Activated B cell treated with CpG ODN at 0.5 μM for 24 hours (primary cell): ENCODE data around the gene SLC14A1. TPM values are rescaled to one million over a fixed set of nuclear protein-coding genes. Genes with fewer than 3 reads are reported as not detected.
"Not testable (repeated sequence)": the region's sequence is repeated elsewhere in the genome, so short reads cannot be mapped to it uniquely, and the experiment has no call there.

Experiments
- ATAC-seq: fragments of 200-7000 bp; cut with Tn5 transposase; one replicate; pipeline ENCODE4 v1.10.0; 2021; ENCODE audit warnings: low read depth, mild to moderate bottlenecking, moderate library complexity
- CTCF ChIA-PET: fragments of 350-600 bp; sonication (Branson Sonifier 250); formaldehyde crosslinking; loops from one replicate; lab custom pipeline; 2021; ENCODE audit warnings: antibody characterized with exemption; lab: Charles Lee
- POLR2A ChIA-PET: fragments of 350-600 bp; sonication (Branson Sonifier 250); formaldehyde crosslinking; loops from one replicate; lab custom pipeline; 2021; ENCODE audit warnings: antibody characterized with exemption; lab: Charles Lee
- DNase-seq: peaks from one replicate; pipeline ENCODE4 v3.0.0; 2022
- H3K27ac Mint-ChIP-seq: one replicate; pipeline ENCODE4 v1.8.0; 2020; ENCODE audit warnings: mixed read lengths
- H3K27me3 Mint-ChIP-seq: one replicate; pipeline ENCODE4 v1.8.0; 2021; ENCODE audit warnings: mixed read lengths
- H3K36me3 Mint-ChIP-seq: one replicate; pipeline ENCODE4 v1.8.0; 2021; ENCODE audit warnings: low read depth, mixed read lengths
- H3K4me1 Mint-ChIP-seq: one replicate; pipeline ENCODE4 v1.8.0; 2021; ENCODE audit warnings: mixed read lengths
- H3K4me3 Mint-ChIP-seq: one replicate; pipeline ENCODE4 v1.8.0; 2020; ENCODE audit warnings: mild to moderate bottlenecking, mixed read lengths
- H3K9me3 Mint-ChIP-seq: one replicate; pipeline ENCODE4 v1.8.0; 2020; ENCODE audit warnings: mixed read lengths
- CTCF ChIP-seq: fragments of 200-600 bp; IDR thresholded peaks from one replicate; pipeline ENCODE4 v1.8.0; 2022; ENCODE audit warnings: antibody characterized with exemption, mild to moderate bottlenecking
- intact Hi-C: fragments of 100-400 bp; cut with micrococcal nuclease; formaldehyde crosslinking; loops from one replicate; pipeline ENCODE4 v1.15.1; 2024
- total RNA-seq: library from RNA; stranded (reverse); gene quantifications from 2 replicates; pipeline ENCODE4 v1.2.3, GENCODE V29; 2022

Gene SLC14A1
- total RNA-seq, 1 donor from 2014 or later: 2.0 TPM

GRCh38 chr18:45751766-45752165, 27.8 kb downstream of the SLC14A1 start:
- no peak for DNase-seq
- no peak for TF ChIP-seq CTCF
- ChIA-PET CTCF (interaction anchor here (1.4 kb wide), 1 partner anchor 26 kb away, joined by 3 read pairs; no protein-coding TSS in a partner anchor), POLR2A (no interaction called here)
- Mint-ChIP-seq H3K4me3 (no peak overlapping the region), H3K4me1 (peaks cover 10% of the 10 kb centered on the region), H3K36me3 (no peaks in the 10 kb centered on the region), H3K27me3 (peaks cover 27% of the 10 kb centered on the region), H3K9me3 (no peaks in the 10 kb centered on the region), H3K27ac (no peak overlapping the region)
- intact Hi-C loops: no loop called here
- ATAC-seq: no peak

GRCh38 chr18:45752681-45753080, 28.7 kb downstream of the SLC14A1 start:
- DNase-seq (no peak), ATAC-seq (no peak)
- H3K9me3 Mint-ChIP-seq: no peaks in the 10 kb centered on the region
- ChIA-PET CTCF (interaction anchor here (1.3 kb wide), 1 partner anchor 30 kb away, joined by 3 read pairs; no protein-coding TSS in a partner anchor), POLR2A (no interaction called here)
- peaks cover 36% of the 10 kb centered on the region for H3K27me3 Mint-ChIP-seq
- H3K36me3 Mint-ChIP-seq: no peaks in the 10 kb centered on the region
- TF ChIP-seq CTCF: no peak
- peaks cover 10% of the 10 kb centered on the region for H3K4me1 Mint-ChIP-seq
- no peak overlapping the region for H3K4me3 Mint-ChIP-seq
- intact Hi-C loops: no loop called here
- no peak overlapping the region for H3K27ac Mint-ChIP-seq

- ChIA-PET CTCF (interaction anchor here (1.3 kb wide), 1 partner anchor 30 kb away, joined by 3 read pairs; no protein-coding TSS in a partner anchor), POLR2A (no interaction called here)
- Mint-ChIP-seq H3K36me3 (no peaks in the 10 kb centered on the region), H3K27ac (no peak overlapping the region), H3K9me3 (no peaks in the 10 kb centered on the region), H3K27me3 (peaks cover 40% of the 10 kb centered on the region), H3K4me3 (no peak overlapping the region), H3K4me1 (peaks cover 10% of the 10 kb centered on the region)
- no peak for TF ChIP-seq CTCF
- no peak for ATAC-seq
- no peak for DNase-seq
- intact Hi-C loops: no loop called here
These were observed 29.3 kb downstream of the SLC14A1 start for GRCh38 chr18:45753286-45753685.

- no peak for DNase-seq
- no peaks in the 10 kb centered on the region for H3K4me1 Mint-ChIP-seq
- peaks cover 47% of the 10 kb centered on the region for H3K27me3 Mint-ChIP-seq
- no peak overlapping the region for H3K4me3 Mint-ChIP-seq
- TF ChIP-seq CTCF: no peak
- intact Hi-C loops: no loop called here
- no peak for ATAC-seq
- POLR2A ChIA-PET: no interaction called here
- CTCF ChIA-PET: no interaction called here
- H3K36me3 Mint-ChIP-seq: no peaks in the 10 kb centered on the region
- H3K9me3 Mint-ChIP-seq: no peaks in the 10 kb centered on the region
- H3K27ac Mint-ChIP-seq: no peak overlapping the region
These were observed 32.0 kb downstream of the SLC14A1 start for GRCh38 chr18:45755934-45756333.

GRCh38 chr18:45757005-45757404, 33.0 kb downstream of the SLC14A1 start:
- no peaks in the 10 kb centered on the region for H3K36me3 Mint-ChIP-seq
- no peak for ATAC-seq
- H3K27me3 Mint-ChIP-seq: peaks cover 47% of the 10 kb centered on the region

GRCh38 chr18:45757644-45758043, 33.7 kb downstream of the SLC14A1 start:
- H3K36me3 Mint-ChIP-seq, H3K27ac Mint-ChIP-seq, ATAC-seq, intact Hi-C loops, H3K4me3 Mint-ChIP-seq, H3K4me1 Mint-ChIP-seq, CTCF ChIA-PET, POLR2A ChIA-PET, H3K9me3 Mint-ChIP-seq, DNase-seq: not testable (repeated sequence)
- H3K27me3 Mint-ChIP-seq: peaks cover 47% of the 10 kb centered on the region

More at GRCh38 chr18:45757005-45757404, 33.0 kb downstream of the SLC14A1 start:
- intact Hi-C loops: no loop called here
- H3K4me3 Mint-ChIP-seq: no peak overlapping the region
- DNase-seq: no peak
- H3K27ac Mint-ChIP-seq: no peak overlapping the region
- H3K4me1 Mint-ChIP-seq: no peaks in the 10 kb centered on the region
- no peak for TF ChIP-seq CTCF
- ChIA-PET CTCF (no interaction called here), POLR2A (no interaction called here)
- no peaks in the 10 kb centered on the region for H3K9me3 Mint-ChIP-seq
